CD8-positive, alpha-beta memory T cell (primary cell): ENCODE results near the gene GET4. TPM values are rescaled to one million over a fixed set of nuclear protein-coding genes. Genes with fewer than 3 reads are reported as not detected.
"Not testable (repeated sequence)": the region's sequence is repeated elsewhere in the genome, so short reads cannot be mapped to it uniquely, and the experiment has no call there.

Source experiments
- CTCF ChIA-PET: fragments of 350-600 bp; sonication (Branson Sonifier 250); formaldehyde crosslinking; loops from one replicate; lab custom pipeline; 2021; ENCODE audit warnings: antibody characterized with exemption; lab: Charles Lee
- POLR2A ChIA-PET: fragments of 350-600 bp; sonication (Branson Sonifier 250); formaldehyde crosslinking; loops from one replicate; lab custom pipeline; 2021; ENCODE audit warnings: antibody characterized with exemption; lab: Charles Lee
- DNase-seq, 5 donors: peaks; one replicate each; pipeline versions ENCODE4 v3.0.0 to v3.0.0-alpha.2; 2020 to 2022; ENCODE audit warnings: mixed read lengths in 1 of 5
- H3K27ac ChIP-seq: one replicate; pipeline ENCODE4 v1.7.0; 2013; ENCODE audit warnings: low read depth, mild to moderate bottlenecking, low read length, moderate library complexity
- H3K27me3 ChIP-seq: 2 replicates; pipeline ENCODE4 v1.7.0; 2013; ENCODE audit warnings: low read length, mild to moderate bottlenecking; ENCODE audit not compliant: insufficient read depth, poor library complexity, severe bottlenecking
- H3K36me3 ChIP-seq: 2 replicates; pipeline ENCODE4 v1.7.0; 2013; ENCODE audit warnings: mild to moderate bottlenecking, low read length, moderate library complexity; ENCODE audit not compliant: insufficient read depth
- H3K4me1 ChIP-seq: 2 replicates; pipeline ENCODE4 v1.7.0; 2013; ENCODE audit warnings: mild to moderate bottlenecking, low read length, moderate library complexity; ENCODE audit not compliant: insufficient read depth
- H3K4me3 ChIP-seq: 2 replicates; pipeline ENCODE4 v1.7.0; 2013; ENCODE audit warnings: mild to moderate bottlenecking, low read length
- H3K9me3 ChIP-seq: 2 replicates; pipeline ENCODE4 v1.7.0; 2013; ENCODE audit warnings: mild to moderate bottlenecking, low read length
- H3K27ac Mint-ChIP-seq, 8 donors: one replicate each; pipeline ENCODE4 v1.8.0; 2020 to 2021; ENCODE audit warnings: mixed read lengths in 8 of 8, mild to moderate bottlenecking in 6 of 8, inconsistent platforms in 3 of 8, moderate library complexity in 3 of 8
- H3K27me3 Mint-ChIP-seq, 2 donors: one replicate each; pipeline ENCODE4 v1.8.0; 2020 to 2021; ENCODE audit warnings: mixed read lengths in 2 of 2, mild to moderate bottlenecking in 1 of 2, moderate library complexity in 1 of 2
- H3K36me3 Mint-ChIP-seq, 3 donors: one replicate each; pipeline ENCODE4 v1.8.0; 2020 to 2021; ENCODE audit warnings: mixed read lengths in 3 of 3, inconsistent platforms in 1 of 3, mild to moderate bottlenecking in 1 of 3
- H3K4me1 Mint-ChIP-seq, 3 donors: one replicate each; pipeline ENCODE4 v1.8.0; 2020 to 2021; ENCODE audit warnings: mixed read lengths in 3 of 3, inconsistent platforms in 1 of 3, mild to moderate bottlenecking in 1 of 3
- H3K4me3 Mint-ChIP-seq, 7 donors: one replicate each; pipeline ENCODE4 v1.8.0; 2020 to 2021; ENCODE audit warnings: mixed read lengths in 7 of 7, mild to moderate bottlenecking in 6 of 7, moderate library complexity in 4 of 7, inconsistent platforms in 2 of 7
- H3K9me3 Mint-ChIP-seq, 5 donors: one replicate each; pipeline ENCODE4 v1.8.0; 2020 to 2022; ENCODE audit warnings: mixed read lengths in 5 of 5, mild to moderate bottlenecking in 3 of 5, moderate library complexity in 2 of 5, inconsistent platforms in 1 of 5
- polyA plus RNA-seq: library from polyadenylated mRNA; unstranded; fragments of 300-500 nt; fragmentation: Illumina TruSeq; gene quantifications from one replicate; pipeline ENCODE4 v1.2.3, GENCODE V29; 2021
- total RNA-seq, 2 experiments: library from RNA; stranded (reverse); gene quantifications; one replicate each; pipeline ENCODE4 v1.2.3, GENCODE V29; 2021

GET4 gene
- total and polyA plus RNA-seq, 3 experiments from 2014 or later, result 33.6 to 44.9 (median 39.9) TPM

GRCh38 chr7:872685-873084 lies 3.7 kb upstream of the GET4 start:
- H3K4me3 Mint-ChIP-seq, DNase-seq, H3K4me3 ChIP-seq, H3K9me3 ChIP-seq, H3K27me3 ChIP-seq, H3K27me3 Mint-ChIP-seq, H3K9me3 Mint-ChIP-seq, H3K27ac ChIP-seq: not testable (repeated sequence)
- CTCF ChIA-PET, result interaction anchor here (0.7 to 2.7 kb wide), 15 partner anchors 11 to 550 kb away, joined by 3 to 22 read pairs (median 3); partner anchors contain the start of genes DNAAF5, PRKAR1B and SUN1
- H3K27ac Mint-ChIP-seq, result peak overlapping the region in 3 of 8 donors; percentile 37 to 93 (median 47)
- H3K36me3 Mint-ChIP-seq, result peaks cover 0 to 39% (median 4%) of the 10 kb centered on the region in 3 donors
- H3K4me1 Mint-ChIP-seq, result peaks cover 10% of the 10 kb centered on the region in 3 donors
- peaks cover 17% of the 10 kb centered on the region for H3K4me1 ChIP-seq
- POLR2A ChIA-PET, result interaction anchor here (0.7 kb wide), 1 partner anchor 56 kb away, joined by 4 read pairs; no protein-coding TSS in a partner anchor
- peaks cover 14% of the 10 kb centered on the region for H3K36me3 ChIP-seq

- Mint-ChIP-seq H3K27ac (peak overlapping the region in 6 of 8 donors; percentile 7 to 93 (median 52)), H3K36me3 (peaks cover 0 to 38% (median 4%) of the 10 kb centered on the region in 3 donors), H3K4me1 (peaks cover 14 to 16% (median 16%) of the 10 kb centered on the region in 3 donors), H3K9me3 (no peaks in the 10 kb centered on the region), H3K4me3 (peak overlapping the region in 2 of 7 donors; percentile 62 to 78), H3K27me3 (no peaks in the 10 kb centered on the region)
- no peaks in the 10 kb centered on the region for H3K9me3 ChIP-seq
- no peak overlapping the region for H3K27ac ChIP-seq
- H3K4me3 ChIP-seq, result no peak overlapping the region
- H3K27me3 ChIP-seq, result no peaks in the 10 kb centered on the region
- peak; percentile 49 to 73 (median 64) for DNase-seq
- H3K36me3 ChIP-seq, result peaks cover 14% of the 10 kb centered on the region
- H3K4me1 ChIP-seq, result peaks cover 24% of the 10 kb centered on the region
- CTCF ChIA-PET, result interaction anchor here (0.7 to 2.7 kb wide), 15 partner anchors 10 to 551 kb away, joined by 3 to 22 read pairs (median 3); partner anchors contain the start of genes DNAAF5, PRKAR1B and SUN1
- POLR2A ChIA-PET, result no interaction called here
Observed at GRCh38 chr7:873367-874002, 2.9 kb upstream of the GET4 start.

- ChIA-PET CTCF (interaction anchor here (0.7 to 2.7 kb wide), 9 partner anchors 10 to 552 kb away, joined by 3 to 22 read pairs (median 5); partner anchors contain the start of genes DNAAF5 and PRKAR1B), POLR2A (interaction anchor here (1.6 kb wide), 1 partner anchor 101 kb away, joined by 5 read pairs; the partner anchor contains the start of gene COX19)
- H3K27ac ChIP-seq, result peak overlapping the region; percentile 2
- H3K36me3 Mint-ChIP-seq, result peaks cover 0 to 39% (median 4%) of the 10 kb centered on the region in 3 donors
- H3K4me3 ChIP-seq, result no peak overlapping the region
- H3K27me3 ChIP-seq, result no peaks in the 10 kb centered on the region
- H3K4me3 Mint-ChIP-seq, result peak overlapping the region in 1 of 7 donors; percentile 62
- H3K9me3 Mint-ChIP-seq, result no peaks in the 10 kb centered on the region
- H3K36me3 ChIP-seq, result peaks cover 11% of the 10 kb centered on the region
- no peaks in the 10 kb centered on the region for H3K9me3 ChIP-seq
- no peaks in the 10 kb centered on the region for H3K27me3 Mint-ChIP-seq
- peaks cover 16 to 22% (median 19%) of the 10 kb centered on the region in 3 donors for H3K4me1 Mint-ChIP-seq
- H3K4me1 ChIP-seq, result peaks cover 31% of the 10 kb centered on the region
- H3K27ac Mint-ChIP-seq, result peak overlapping the region in 1 of 8 donors; percentile 93
- no peak for DNase-seq
Observed at GRCh38 chr7:874031-874749, 2.2 kb upstream of the GET4 start.

GRCh38 chr7:875051-875450 lies 1.3 kb upstream of the GET4 start:
- Mint-ChIP-seq H3K36me3 (peaks cover 0 to 38% (median 4%) of the 10 kb centered on the region in 3 donors), H3K4me1 (peaks cover 24 to 30% (median 25%) of the 10 kb centered on the region in 3 donors), H3K27ac (peak overlapping the region in 4 of 8 donors; percentile 19 to 84 (median 72)), H3K27me3 (no peaks in the 10 kb centered on the region), H3K4me3 (peak overlapping the region in 2 of 7 donors; percentile 27 to 54), H3K9me3 (no peaks in the 10 kb centered on the region)
- DNase-seq, result peak in 1 of 5 donors; percentile 44
- H3K27ac ChIP-seq, result no peak overlapping the region
- ChIA-PET POLR2A (interaction anchor here (1.6 kb wide), 1 partner anchor 100 kb away, joined by 5 read pairs; the partner anchor contains the start of gene COX19), CTCF (interaction anchor here (0.6 to 2.1 kb wide), 8 partner anchors 24 to 554 kb away, joined by 3 to 9 read pairs (median 4); partner anchors contain the start of gene SUN1)
- no peaks in the 10 kb centered on the region for H3K9me3 ChIP-seq
- peaks cover 36% of the 10 kb centered on the region for H3K4me1 ChIP-seq
- H3K27me3 ChIP-seq, result no peaks in the 10 kb centered on the region
- peaks cover 6% of the 10 kb centered on the region for H3K36me3 ChIP-seq
- H3K4me3 ChIP-seq, result no peak overlapping the region

- ChIA-PET POLR2A (interaction anchor here (0.5 to 1.8 kb wide), 5 partner anchors 11 to 726 kb away, joined by 3 to 10 read pairs (median 5); partner anchors contain the start of genes COX19 and ZFAND2A), CTCF (interaction anchor here (0.6 to 2.1 kb wide), 9 partner anchors 24 to 554 kb away, joined by 3 to 9 read pairs (median 4); partner anchors contain the start of gene SUN1)
- H3K4me1 ChIP-seq, result peaks cover 36% of the 10 kb centered on the region
- peak overlapping the region in 3 of 8 donors; percentile 38 to 73 (median 72) for H3K27ac Mint-ChIP-seq
- H3K4me3 ChIP-seq, result no peak overlapping the region
- H3K27me3 ChIP-seq, result no peaks in the 10 kb centered on the region
- no peaks in the 10 kb centered on the region for H3K27me3 Mint-ChIP-seq
- peak overlapping the region in 4 of 7 donors; percentile 11 to 78 (median 32) for H3K4me3 Mint-ChIP-seq
- H3K9me3 ChIP-seq, result no peaks in the 10 kb centered on the region
- DNase-seq, result peak in 1 of 5 donors; percentile 59
- H3K36me3 ChIP-seq, result peaks cover 6% of the 10 kb centered on the region
- H3K9me3 Mint-ChIP-seq, result no peaks in the 10 kb centered on the region
- peak overlapping the region; percentile 39 for H3K27ac ChIP-seq
- peaks cover 25 to 35% (median 28%) of the 10 kb centered on the region in 3 donors for H3K4me1 Mint-ChIP-seq
- H3K36me3 Mint-ChIP-seq, result peaks cover 0 to 36% (median 4%) of the 10 kb centered on the region in 3 donors
Observed at GRCh38 chr7:875476-876076, 778 bp upstream of the GET4 start.

GRCh38 chr7:876972-877311 lies 588 bp downstream of the GET4 start:
- CTCF ChIA-PET, result interaction anchor here (1.3 to 1.9 kb wide), 2 partner anchors 52 to 66 kb away, joined by 3 to 4 read pairs; no protein-coding TSS in a partner anchor
- no peaks in the 10 kb centered on the region for H3K9me3 Mint-ChIP-seq
- peaks cover 6% of the 10 kb centered on the region for H3K36me3 ChIP-seq
- DNase-seq, result no peak
- peaks cover 36% of the 10 kb centered on the region for H3K4me1 ChIP-seq
- peak overlapping the region; percentile 87 to 97 (median 94) for H3K27ac Mint-ChIP-seq
- POLR2A ChIA-PET, result interaction anchor here (1.0 to 1.8 kb wide), 2 partner anchors 46 to 60 kb away, joined by 5 to 8 read pairs; no protein-coding TSS in a partner anchor
- peaks cover 0 to 33% (median 4%) of the 10 kb centered on the region in 3 donors for H3K36me3 Mint-ChIP-seq
- peak overlapping the region; percentile 87 to 99 (median 92) for H3K4me3 Mint-ChIP-seq
- H3K27me3 ChIP-seq, result no peaks in the 10 kb centered on the region
- peaks cover 30 to 42% (median 32%) of the 10 kb centered on the region in 3 donors for H3K4me1 Mint-ChIP-seq
- peak overlapping the region; percentile 66 for H3K4me3 ChIP-seq
- no peaks in the 10 kb centered on the region for H3K9me3 ChIP-seq
- H3K27me3 Mint-ChIP-seq, result no peaks in the 10 kb centered on the region
- peak overlapping the region; percentile 74 for H3K27ac ChIP-seq
